GM21390 (cell line): ENCODE measurements around the gene CRACDL.

Source experiments
- ATAC-seq: cut with Tn5 transposase; IDR thresholded peaks from one replicate; pipeline ENCODE4 v1.9.1; 2021; ENCODE audit not compliant: unreplicated experiment

The CRACDL gene

DNA sequence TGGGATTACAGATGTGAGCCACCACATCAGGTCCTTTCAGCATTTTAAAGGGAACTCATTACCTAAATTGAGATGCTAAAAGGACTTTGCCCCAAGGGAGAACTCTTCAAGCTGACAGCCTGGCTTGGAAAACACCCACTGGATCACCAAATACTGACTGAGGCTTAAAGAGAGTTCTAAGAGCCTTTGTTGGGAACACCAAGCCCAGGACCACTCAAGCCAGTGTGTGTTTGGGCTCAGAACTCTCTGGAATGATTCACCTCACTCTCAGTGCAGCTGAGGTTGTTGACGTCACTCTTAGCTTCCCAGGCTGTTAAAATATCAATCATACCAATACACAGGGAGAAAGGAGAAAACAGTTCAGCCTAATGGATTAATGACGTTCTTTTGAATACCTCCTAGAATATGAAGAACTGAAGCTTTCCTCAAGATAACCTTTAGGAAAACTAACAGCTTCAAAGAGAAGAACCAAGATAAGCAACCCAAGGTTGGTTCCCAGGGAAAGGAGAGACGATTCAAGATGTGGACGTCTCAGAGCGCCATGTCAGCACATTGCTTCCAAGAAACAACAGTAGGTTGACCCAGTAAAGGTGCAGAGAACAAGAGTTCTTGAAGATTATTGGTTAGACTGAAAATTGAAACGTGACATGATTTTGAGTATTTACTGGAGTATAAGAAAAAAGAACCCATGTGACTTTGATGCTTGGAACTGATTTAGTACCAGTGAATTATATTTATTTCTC is 157.1 kb downstream of the CRACDL start:
- no peak for ATAC-seq

DNA sequence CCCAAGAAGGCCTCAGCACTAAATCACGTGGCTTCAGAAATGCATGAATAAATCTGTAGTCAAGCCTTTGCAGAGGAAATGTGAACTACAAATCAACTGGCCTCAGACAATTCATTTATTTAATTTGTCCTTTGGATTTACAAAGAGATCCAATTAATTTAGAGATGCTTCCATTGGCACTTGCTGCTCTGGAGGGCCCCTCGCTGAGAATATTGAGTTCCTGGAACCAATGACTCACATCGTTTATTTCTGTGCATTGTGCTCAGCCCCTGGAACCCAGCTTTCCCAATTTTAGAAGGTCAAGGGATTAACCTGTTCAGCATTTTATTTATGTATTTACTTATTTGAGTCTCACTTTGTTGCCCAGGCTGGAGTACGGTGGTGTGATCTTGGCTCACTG is 157.9 kb downstream of the CRACDL start:
- ATAC-seq, result no peak

DNA sequence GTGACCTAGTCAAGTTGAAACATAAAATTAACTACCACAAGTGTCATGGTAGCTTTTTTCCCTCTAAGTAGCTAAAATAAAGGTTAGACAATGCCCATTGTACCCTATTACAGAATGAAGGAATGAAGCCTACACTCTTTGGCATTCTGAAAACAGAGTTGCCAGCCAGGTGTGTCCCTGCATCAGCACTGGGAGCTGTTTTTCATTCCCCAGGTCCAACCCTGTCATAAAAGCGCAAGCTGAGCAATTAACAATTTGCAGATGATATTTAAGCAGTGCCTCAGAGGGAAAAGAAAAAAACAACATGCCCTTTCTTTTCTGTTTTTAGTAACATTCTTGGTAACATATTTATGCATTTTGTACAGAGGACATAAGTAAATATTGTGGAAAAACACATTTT is 158.3 kb downstream of the CRACDL start:
- no peak for ATAC-seq

DNA sequence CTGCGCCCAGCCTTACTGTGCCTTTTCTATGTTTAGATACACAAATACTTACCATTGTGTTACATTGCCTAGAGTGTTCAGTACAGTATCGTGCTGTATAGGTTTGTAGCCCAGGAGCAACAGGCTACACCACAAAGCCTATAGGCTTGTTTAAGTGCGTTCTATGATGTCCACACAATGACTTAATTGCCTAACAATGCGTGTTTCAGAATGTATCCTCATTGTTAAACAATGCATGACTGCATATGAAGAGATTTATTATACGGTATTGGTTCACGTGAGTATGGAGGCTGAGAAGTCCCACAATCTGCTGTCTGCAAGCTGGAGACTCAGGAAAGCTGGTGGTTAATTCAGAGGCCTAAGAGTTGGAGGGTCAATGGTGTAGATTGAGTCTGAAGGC is 158.9 kb downstream of the CRACDL start:
- no peak for ATAC-seq

DNA sequence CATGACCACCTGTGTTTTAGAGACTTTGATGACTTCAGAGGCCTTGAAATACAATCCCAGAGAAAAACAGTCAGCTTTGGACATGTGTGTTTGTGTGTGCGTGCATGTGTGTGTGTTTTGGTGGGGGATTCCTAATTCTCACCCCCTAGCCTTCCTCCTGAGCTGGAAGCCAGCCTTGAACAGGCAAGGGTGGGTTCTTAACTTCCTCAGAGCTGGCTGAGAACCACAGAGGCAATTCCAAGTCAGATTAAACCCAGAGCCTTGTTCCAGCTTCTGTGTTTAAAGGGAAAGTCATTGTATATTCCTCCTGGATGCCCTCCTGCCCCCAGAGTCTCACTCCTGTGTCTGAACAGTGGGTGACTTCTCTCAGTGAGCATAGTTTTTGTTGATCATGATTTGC is 159.9 kb downstream of the CRACDL start:
- ATAC-seq, result no peak

DNA sequence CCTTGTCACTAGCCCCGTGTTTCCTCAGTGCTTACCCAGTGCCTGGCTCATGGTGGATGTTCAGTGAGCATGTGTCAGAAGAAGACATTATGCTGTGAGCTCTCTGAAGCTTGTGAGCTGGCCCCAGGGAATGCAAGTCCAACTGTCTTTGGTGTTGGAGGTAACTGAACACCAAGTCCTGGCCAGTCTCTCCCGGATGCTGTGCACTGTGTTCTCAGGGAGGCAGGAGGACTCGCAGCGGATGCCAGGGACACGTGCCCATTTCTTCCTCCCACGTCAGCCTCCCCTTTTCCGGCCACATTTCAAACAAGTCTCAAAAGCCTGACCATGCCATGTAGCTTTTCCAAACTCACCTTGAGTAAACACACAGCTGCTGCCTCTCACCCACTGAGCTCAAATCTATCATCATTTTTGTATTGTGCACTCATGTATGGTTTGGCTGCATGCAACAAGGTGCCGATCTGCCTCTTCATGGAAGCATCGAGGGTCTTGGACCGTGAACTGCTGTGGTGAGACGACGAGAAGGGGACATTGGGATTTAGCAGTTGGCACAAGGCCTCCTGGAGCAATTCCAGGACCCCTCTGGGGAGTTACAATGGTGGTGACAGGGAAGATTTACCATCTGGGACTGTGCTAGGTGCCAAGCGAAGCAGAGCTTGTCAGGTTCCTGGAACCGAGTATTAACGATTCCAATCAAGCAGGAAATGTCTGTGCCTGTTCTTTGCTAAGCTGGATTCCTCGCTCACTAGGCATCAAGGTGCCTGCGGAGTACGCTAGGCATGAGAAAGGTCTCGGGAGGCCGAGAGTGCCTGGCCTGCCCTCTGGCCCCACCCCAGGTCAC is 160.7 kb downstream of the CRACDL start:
- ATAC-seq, result no peak

DNA sequence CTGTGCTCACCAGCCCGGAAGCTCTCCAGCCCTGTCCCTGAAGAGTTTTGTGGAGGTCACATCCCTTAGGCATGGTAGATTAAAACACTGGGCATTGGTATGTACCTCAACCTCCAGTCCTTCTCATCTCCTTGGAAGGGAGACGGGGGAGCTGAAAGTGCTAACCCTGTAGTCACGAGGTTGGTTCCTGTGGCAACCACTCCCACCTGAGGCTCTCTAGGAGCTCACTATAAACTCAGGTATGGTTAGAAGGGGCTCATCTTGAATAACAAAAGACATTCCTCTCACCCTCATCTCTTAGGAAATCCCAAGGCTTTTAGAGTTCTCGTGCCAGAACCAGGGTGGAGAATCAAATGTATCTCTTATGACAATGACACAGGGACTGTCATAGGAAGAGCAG is 162.1 kb downstream of the CRACDL start:
- ATAC-seq, result no peak

DNA sequence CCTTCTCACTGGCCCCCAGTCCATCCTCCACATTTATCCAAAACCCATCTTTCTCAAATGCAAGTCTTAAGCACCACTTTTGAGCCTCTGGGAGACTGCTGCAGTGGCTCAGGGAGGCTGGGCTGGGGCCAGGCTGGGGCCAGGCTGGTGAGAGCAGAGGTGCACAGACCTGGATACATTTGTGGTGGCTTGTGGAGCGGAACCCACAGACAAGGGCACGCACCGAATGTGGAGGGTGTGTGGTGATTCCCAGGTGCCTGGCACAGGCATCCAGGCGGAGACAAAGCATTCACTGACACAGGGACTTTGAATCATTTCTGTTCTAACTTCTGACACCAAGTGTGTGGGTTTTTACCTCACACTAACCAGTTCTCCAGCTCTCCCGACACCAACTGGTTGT is 162.9 kb downstream of the CRACDL start:
- ATAC-seq, result no peak

DNA sequence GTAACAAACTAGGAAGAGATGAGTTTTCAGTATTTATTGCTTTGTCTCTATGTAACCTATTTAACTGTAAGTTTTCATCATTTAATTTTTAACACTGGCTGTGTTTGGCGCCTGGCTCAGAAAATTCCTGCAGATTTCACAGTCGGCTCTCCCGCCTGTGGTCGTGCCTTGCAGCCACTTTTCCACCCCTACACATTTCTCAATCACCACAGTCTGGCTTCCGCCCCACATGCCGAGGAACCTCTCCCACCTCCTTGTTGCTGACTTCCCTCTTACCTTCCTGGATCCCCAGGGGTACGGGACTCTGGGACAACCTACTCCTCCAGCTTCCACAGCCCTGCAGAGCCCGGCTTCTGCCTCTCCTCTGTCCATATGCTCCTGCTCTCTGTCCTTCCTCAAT is 163.5 kb downstream of the CRACDL start:
- ATAC-seq, result no peak

DNA sequence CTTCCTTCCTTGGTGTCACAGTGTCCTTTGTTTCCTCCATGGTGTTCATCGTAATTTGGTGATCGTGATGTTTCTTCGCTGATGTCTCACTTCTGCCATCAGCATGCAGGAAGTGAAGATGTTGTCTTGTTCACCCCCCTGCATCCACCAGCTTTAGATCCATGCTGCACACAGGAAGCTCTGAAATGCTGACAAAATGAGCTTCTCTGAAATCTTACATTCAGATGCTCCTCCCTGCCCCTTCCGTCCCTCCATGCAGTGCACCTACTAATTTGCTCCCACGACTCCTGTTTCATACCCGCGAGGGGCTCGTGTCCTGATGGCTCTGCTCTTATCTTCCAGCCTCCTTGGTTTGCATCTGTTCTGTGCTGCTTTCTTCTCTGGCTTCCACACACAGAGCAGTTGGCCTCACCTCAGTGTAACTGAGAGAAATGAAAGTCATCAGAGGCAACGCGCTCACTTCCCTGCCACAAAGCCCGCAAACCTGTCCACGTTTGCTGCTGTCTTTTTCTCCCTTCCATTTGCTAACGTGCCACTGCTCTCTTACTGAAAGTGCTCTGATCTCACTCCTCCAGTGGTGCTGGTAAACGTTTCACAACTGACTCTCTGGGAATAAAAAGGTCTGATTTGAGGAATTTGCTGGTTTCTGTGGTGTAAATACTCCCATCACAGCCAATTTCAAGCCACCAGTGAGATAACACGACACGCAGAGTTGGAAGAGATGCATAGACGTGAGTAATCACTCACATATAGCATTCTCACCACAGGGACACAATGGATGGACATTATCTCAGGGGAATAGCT is 164.1 kb downstream of the CRACDL start:
- ATAC-seq, result peak; percentile 57

DNA sequence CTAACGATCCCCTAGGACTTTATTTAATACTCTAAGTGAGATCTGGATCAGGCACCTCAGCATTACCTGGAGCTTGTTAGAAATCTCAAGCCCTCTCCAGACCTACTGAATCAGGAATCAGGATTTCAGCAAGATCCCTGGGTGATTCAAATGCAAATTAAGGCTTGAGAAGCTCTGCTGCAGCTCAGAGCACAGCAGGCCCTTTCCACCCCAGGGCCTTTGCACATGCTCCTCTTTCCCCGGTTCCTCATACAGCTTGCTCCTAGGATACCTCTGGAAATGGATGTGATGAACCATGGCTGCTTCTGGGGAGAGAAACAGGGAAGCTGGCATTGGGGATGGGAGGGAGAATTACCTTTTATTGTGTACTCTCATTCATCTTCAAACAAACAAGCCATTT is 164.8 kb downstream of the CRACDL start:
- no peak for ATAC-seq

DNA sequence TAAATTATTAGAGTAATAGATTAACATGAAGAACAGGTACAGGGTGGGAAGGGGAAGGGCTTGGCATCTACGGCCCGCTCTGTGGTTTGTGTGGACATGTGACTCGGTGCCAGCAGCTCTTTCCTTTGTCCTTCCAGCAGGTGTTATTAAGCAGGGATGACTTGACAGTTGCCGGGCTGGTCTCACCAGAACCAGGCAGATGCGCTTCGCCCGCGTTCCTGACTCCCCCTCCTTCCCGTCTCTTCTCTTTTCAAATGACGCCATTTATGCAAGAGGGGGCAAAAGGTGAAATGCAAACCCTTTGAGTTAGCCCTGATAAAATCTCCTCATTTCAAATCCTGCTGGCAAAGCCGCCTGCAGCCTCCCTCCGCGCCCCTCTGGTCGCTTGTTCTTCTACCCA is 166.2 kb downstream of the CRACDL start:
- no peak for ATAC-seq

DNA sequence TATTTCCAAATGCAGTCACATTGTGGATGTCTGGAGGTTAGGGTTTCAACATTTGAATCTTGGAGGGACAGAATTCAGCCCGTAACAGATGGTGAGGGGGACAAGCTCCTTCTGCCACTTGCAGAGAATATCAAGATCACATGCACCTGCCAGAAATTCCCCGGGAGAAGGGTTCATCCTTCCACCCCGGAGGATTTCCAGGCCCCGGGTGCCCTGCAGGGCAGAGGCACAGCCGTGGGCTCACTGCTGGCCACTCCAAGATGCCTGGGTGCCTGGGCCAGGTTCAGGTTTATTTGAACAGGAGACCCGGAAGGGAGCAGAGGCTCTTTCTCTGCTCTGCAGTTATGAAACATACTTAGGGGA is 166.9 kb downstream of the CRACDL start:
- ATAC-seq, result no peak

DNA sequence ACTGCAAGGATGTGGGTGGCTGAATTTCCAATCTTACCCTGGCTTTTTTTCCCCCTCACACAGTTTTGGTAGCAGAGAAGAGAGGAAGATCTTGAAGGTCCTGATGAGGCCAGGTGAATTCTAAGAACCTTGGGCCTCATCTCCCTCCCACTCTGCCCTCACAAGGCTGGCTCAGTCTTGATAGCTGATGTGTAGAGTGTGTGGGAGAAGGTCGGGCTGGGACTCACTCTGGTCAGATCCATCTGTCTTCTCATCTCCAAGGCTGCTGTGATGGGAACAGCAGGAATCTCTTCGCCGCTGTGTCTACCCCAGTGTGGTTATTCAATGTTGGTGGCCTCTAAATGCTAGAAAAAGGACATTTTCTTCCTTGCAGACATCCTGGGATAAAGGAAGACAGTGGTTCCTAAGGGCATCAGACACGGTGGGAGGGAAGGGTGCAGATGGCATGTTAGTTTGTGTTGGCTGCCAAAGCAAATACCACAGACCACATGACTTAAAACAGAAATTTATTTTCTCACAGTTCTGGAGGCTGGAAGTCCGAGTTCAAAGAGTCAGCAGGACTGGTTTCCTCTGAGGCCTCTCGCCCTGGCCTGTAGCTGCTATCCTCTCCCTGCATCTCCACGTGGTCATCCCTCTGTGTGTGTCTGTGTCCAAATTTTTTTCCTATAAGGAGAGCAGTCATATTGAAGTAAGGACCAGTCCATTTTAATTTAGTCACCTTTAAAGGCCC is 167.5 kb downstream of the CRACDL start:
- ATAC-seq, result no peak

DNA sequence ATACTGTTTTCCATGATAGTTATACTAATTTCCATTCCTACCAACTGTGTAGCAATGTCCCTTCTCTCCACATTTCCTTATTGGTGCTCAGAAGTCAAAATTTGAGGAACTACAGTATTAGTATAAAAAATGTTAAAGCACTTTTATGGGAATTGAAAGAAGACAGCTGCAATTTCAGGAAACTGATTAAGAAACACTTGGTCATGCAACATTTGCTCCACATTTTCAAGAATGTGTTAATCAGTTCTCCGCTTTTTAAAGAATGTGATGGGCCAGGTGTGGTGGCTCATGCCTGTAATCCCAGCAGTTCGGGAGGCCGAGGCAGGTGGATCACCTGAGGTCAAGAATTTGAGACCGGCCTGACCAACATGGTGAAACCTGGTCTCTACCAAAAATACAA is 171.5 kb downstream of the CRACDL start:
- no peak for ATAC-seq

DNA sequence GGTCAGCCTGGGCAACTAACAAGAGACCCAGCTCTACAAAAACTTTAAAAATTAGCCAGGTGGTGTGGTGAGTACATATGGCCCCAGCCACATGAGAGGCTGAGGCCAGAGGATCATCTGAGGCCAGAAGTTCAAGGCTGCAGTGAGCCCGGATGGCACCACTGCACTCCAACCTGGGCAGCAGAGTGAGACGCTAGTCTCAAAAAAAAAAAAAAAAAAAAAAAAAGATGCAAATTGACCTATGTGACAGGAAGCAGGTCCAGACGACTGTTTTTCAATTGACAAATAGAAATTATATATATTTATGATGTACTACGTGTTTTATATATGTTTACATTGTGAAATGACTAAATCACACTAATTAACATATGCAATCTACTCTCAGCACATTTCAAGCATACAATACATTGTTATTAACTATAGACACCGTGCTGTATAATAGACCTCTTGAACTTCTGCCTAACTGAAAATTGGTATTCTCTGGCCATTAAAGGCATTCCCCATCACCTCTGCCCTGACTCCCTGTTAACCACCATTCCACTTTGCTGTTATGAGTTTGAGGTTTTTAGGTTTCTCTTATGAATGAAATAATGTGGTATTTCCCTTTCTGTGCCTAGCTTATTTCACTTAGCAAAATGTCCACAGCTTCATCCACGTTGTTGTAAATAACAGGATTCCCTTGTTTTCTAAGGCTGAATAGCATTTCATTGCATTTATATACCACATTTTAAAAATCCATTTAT is 172.6 kb downstream of the CRACDL start:
- no peak for ATAC-seq

DNA sequence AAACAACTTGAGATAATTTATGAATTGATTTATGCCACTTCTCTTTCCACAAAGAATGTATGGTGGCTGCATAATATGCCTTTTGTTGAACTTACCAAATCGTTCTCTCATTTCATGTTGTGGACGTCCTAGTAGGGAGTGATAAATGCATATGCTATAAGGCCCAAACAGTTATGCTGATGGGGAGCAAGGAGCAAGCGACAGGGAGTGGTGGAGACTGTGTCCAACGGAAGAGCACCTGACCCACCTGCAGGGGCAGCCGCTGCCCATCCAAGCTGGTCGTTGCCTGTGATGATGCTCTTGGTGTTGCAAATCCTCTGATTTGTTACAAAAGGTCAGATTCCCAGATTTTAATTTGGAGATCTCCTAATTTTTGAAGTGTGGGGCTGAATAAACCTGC is 174.1 kb downstream of the CRACDL start:
- no peak for ATAC-seq

DNA sequence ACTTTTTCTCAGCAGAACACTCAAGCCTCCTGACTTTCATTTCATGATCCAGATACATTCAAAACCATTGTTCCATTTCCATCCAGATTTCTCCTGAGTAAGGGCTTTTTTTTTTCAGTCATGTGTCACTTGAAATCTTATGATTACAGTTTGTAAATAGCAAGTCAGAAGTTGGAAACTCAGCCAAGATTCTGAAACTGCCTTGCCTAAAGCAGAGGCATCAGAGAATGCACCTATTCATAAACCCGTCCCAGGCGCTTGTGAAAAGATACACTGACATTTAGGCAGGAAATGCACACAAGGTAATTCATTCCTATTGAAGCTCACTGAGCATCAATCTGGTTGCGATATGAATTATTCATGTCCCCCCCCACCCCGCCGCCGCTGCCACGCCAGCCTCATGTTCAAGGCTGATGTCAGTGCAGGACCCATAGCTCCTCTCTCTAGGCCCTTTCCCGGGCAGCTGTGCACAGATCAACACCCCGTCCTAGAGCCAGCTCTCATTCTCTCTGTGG is 174.7 kb downstream of the CRACDL start:
- no peak for ATAC-seq

DNA sequence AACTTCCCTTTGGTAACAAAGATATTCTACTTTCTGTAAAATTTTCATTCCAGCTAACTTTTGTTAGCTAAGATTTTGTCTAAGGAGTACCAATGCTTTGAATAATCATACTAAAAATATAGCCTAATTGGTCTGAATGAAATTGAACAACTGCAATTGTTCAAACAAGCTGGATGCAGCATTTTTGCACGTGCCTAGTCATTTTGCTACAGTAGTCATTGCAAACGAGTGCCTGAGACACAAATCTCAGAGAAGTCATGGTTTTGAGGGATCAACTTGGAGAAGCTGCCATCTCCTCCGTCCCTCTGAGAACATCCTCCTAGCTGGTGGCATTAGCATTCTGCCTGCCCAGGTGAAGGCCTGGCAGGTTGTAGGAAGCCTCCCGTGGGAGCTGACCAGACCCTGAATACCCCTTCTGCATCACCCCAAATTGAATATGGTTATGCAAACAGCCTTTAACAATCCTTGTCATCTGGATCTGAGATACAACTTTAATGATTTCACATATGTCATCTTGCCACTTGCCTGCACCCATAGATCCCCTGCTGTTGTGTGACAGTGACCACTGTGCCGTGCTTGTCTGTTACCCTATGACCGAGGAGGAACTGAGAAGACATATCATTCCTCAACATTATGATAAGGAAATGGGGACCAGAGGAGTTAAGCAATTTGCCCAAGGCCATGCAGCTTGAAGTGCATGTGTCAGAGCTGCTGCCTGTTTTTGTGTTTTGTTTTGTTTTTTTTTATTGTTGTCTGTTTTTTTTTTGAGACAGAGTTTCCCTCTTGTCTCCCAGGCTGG is 176.0 kb downstream of the CRACDL start:
- ATAC-seq, result no peak
